Esophagus muscularis mucosa (tissue), 2 donors: ENCODE data around the gene ZNF563.

Experiments used
- POLR2A ChIP-seq: fragments of 450-650 bp; IDR thresholded peaks from one replicate; pipeline ENCODE4 v1.6.1; 2017; ENCODE audit warnings: antibody characterized with exemption, moderate library complexity, mild to moderate bottlenecking, low read depth
- POLR2AphosphoS5 ChIP-seq, 2 donors: sonication (generic); formaldehyde crosslinking; IDR thresholded peaks; one replicate each; pipeline ENCODE4 v1.6.1; 2017; ENCODE audit warnings: antibody characterized with exemption in 2 of 2

GRCh38 chr19:12353375-12353774 is 19.9 kb upstream of the ZNF563 start:
- TF ChIP-seq POLR2AphosphoS5 (IDR thresholded peaks at IDR 0.05) (no peak), POLR2A (no peak)
